GM12801 (cell line): ENCODE measurements around the gene ACVR1.

ENCODE experiments used
- CTCF ChIP-seq: IDR thresholded peaks from one replicate; pipeline ENCODE4 v1.5.1; 2011; ENCODE audit warnings: control low read depth; ENCODE audit not compliant: insufficient read length; ENCODE audit errors: extremely low read depth

Gene ACVR1

GRCh38 chr2:157835425-157835824 lies 40.7 kb downstream of the ACVR1 start:
- TF ChIP-seq CTCF, result no peak

DNA sequence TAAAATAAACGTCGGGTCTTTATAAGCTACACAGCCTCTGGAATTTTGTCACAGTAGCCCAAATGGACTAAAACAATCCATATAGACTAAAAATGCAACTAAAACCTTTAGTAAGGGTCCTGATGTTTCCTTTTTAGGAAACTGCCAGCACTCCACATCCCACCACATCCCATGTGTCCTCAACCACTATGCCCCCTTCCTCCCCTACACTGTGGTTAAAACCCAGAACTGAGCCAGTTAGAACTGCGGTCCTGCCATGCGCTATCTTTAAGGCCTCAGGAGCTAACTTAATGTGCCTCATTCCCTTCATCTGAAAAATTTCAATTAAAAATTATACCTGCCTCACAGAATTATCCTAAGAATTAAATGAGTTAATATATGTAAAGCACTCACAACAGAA lies 41.1 kb downstream of the ACVR1 start:
- no peak for TF ChIP-seq CTCF

GRCh38 chr2:157833721-157834120 lies 42.4 kb downstream of the ACVR1 start:
- TF ChIP-seq CTCF, result no peak

GRCh38 chr2:157831573-157832315 lies 44.4 kb downstream of the ACVR1 start:
- TF ChIP-seq CTCF, result no peak

GRCh38 chr2:157830696-157831570 lies 45.2 kb downstream of the ACVR1 start:
- no peak for TF ChIP-seq CTCF

DNA sequence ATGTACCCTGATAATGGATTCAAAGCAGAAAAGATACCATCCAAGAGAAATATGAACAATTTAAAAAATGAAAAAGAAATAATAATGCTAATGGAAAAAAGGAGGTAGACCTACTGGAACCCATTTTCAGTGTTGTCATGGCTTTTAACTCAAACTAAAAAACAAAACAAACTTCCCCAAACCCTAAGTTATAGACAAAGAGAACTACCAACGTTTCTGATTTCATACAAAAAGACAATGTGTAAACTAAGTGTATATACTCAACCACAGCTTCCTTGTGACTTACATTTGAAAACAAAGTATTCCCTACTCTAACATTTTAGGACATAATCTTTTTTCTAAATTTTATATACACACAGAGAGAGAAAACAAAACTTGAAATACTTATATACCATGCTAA lies 45.9 kb downstream of the ACVR1 start:
- TF ChIP-seq CTCF, result no peak

- TF ChIP-seq CTCF, result no peak
Observed at GRCh38 chr2:157827377-157827776, 48.8 kb downstream of the ACVR1 start.
